Colonic mucosa (tissue), 4 donors: ENCODE results near the gene HORMAD2. TPM values are rescaled to one million over a fixed set of nuclear protein-coding genes. Genes with fewer than 3 reads are reported as not detected.

Experiments
- DNase-seq: peaks from one replicate; pipeline ENCODE4 v3.0.0-alpha.2; 2020
- H3K27ac ChIP-seq: fragments of 200-600 bp; one replicate; pipeline ENCODE4 v1.8.0; 2021
- H3K27me3 ChIP-seq: fragments of 200-600 bp; one replicate; pipeline ENCODE4 v1.8.0; 2021
- H3K36me3 ChIP-seq: fragments of 200-600 bp; one replicate; pipeline ENCODE4 v1.8.0; 2021
- H3K4me1 ChIP-seq: fragments of 200-600 bp; one replicate; pipeline ENCODE4 v1.8.0; 2021; ENCODE audit warnings: mild to moderate bottlenecking
- H3K4me3 ChIP-seq: fragments of 200-600 bp; one replicate; pipeline ENCODE4 v1.8.0; 2021
- H3K9ac ChIP-seq, 2 donors: one replicate each; pipeline ENCODE4 v1.7.0; 2013; ENCODE audit warnings: control low read depth in 2 of 2, low read depth in 2 of 2, low read length in 2 of 2
- H3K9me3 ChIP-seq: fragments of 200-600 bp; one replicate; pipeline ENCODE4 v1.8.0; 2021
- CTCF ChIP-seq: fragments of 200-600 bp; IDR thresholded peaks from one replicate; pipeline ENCODE4 v1.8.0; 2022; ENCODE audit warnings: antibody characterized with exemption, mild to moderate bottlenecking
- intact Hi-C: fragments of 100-400 bp; cut with DNase I; formaldehyde crosslinking; loops from one replicate; pipeline ENCODE4 v1.14.1; 2022
- total RNA-seq, 2 donors: library from RNA; stranded (reverse); fragmentation: NEBNext Ultra II Directional in 1 of 2; extraction: Animal tissue kit (Norgen Biotek cat#: 25700) in 1 of 2; gene quantifications; one replicate each; pipeline ENCODE4 v1.2.1, GENCODE V29; 2021
- donor health status: healthy.
- donor health status: DM: no; HTN: no; CAD: no.
- donor health status: DM: no; HTN: no; CAD: no.

HORMAD2 gene
- total RNA-seq, 2 donors from 2014 or later = not detected

GRCh38 chr22:30206944-30207343 is 126.7 kb downstream of the HORMAD2 start:
- Histone ChIP-seq H3K9ac (no peak overlapping the region), H3K27ac (no peak overlapping the region), H3K4me1 (no peaks in the 10 kb centered on the region), H3K27me3 (no peaks in the 10 kb centered on the region), H3K4me3 (no peak overlapping the region), H3K36me3 (no peaks in the 10 kb centered on the region), H3K9me3 (no peaks in the 10 kb centered on the region)
- no peak for DNase-seq
- TF ChIP-seq CTCF = no peak
- intact Hi-C loops = no loop called here

DNA sequence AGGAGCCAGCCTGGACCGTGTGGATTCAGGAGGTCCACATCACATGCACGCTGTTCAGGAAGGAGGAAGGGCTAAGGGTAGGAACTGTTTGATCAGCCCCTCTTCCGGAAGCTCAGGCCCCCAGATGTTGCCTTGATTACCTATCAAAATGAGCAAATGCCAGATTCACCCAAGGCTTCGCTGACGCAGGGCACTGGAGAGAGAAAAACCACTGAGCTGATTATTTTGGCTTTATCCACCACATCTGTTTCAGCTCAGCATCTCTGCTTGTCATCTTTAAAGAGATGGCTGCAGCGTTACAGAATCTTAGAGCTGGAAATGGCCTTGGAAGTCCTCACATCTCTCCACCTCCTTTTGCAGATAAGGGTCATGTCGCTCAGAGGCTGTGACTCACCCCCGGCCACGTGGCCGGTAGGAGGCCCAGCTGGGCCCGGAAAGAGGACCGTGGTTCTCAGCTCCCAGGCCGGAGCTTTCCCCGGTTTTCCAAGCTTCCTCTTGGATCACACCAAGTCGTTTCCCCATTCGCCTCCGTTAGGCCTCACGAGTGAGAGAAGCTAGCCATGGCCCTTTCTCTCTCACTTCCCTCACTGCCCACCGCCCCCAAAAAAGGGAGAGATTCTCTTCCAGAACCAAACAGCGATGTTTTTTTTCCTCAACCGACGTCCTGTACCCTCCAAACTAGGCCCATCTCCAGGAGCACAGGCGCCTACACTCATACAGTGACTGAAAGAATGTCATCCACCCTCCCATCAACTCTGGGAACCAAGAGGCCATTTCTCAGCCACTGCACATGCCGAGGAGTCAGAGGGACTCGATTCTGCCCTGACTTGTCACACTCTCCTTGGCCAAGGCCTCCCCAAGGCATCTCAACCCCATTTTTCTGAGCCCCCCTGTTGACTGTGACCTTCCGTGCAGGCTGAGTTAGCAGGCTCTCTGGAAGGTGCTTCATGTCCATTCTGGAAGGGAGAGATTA is 128.7 kb downstream of the HORMAD2 start:
- Histone ChIP-seq H3K4me3 (no peak overlapping the region), H3K9me3 (no peaks in the 10 kb centered on the region), H3K4me1 (no peaks in the 10 kb centered on the region), H3K27me3 (no peaks in the 10 kb centered on the region), H3K9ac (no peak overlapping the region), H3K27ac (no peak overlapping the region), H3K36me3 (no peaks in the 10 kb centered on the region)
- DNase-seq = peak; percentile 40
- TF ChIP-seq CTCF = no peak
- intact Hi-C loops = no loop called here

DNA sequence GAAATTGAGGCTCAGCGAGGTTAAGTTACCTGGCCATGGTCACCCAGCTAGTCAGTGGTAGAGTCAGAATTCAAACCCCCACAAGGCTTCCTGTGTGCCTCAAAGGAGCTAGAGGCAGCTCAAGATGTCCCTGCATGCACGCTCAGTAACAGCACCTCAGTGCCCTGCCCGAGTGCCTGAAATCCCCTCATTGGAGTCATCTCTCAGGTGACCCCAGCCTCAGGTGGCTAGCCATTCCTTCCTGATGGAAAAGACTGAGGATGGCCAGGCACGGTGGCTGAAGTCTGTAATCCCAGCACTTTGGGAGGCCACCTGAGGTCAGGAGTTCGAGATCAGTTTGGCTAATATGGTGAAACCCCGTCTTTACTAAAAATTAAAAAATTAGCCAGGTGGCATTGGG is 129.4 kb downstream of the HORMAD2 start:
- no peak overlapping the region for H3K9ac ChIP-seq
- no peak for TF ChIP-seq CTCF
- DNase-seq = no peak
- intact Hi-C loops = no loop called here
- no peaks in the 10 kb centered on the region for H3K4me1 ChIP-seq
- H3K4me3 ChIP-seq = no peak overlapping the region
- no peaks in the 10 kb centered on the region for H3K9me3 ChIP-seq
- H3K36me3 ChIP-seq = no peaks in the 10 kb centered on the region
- no peaks in the 10 kb centered on the region for H3K27me3 ChIP-seq
- no peak overlapping the region for H3K27ac ChIP-seq

DNA sequence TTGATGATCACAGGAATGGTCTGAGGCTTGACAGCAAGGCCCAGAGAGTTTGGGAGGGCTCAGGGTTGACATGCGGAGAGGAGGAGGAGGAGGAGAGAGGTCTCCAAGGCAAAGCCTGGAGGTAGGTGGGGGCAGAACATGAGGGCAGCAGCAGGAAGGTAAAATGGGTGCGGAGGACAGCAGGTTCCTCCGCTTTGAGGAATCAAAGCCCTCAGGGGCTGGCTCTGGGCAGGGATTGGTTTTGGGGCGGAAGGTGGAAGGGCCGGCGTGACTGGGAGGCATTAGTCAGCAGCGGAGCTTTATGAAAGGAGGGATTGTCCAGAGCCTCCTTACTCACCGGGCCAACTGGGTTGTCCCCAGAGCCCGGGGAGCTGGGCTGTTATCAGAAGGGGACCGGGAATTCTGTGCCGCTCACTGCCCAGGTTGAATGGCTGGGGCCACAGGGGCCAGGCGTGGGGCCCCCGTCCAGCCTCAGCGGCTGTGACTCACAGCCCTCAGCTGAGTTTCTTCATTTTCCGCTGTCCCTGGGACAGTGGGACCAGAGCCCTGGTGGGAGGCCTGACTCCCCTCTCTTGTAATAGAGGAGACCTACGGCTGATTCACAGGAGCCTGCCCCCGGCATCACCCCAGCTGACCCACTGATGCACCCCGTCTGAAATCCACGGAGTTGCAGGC is 130.1 kb downstream of the HORMAD2 start:
- Histone ChIP-seq H3K9ac (no peak overlapping the region), H3K36me3 (no peaks in the 10 kb centered on the region), H3K4me3 (no peak overlapping the region), H3K27me3 (no peaks in the 10 kb centered on the region), H3K9me3 (no peaks in the 10 kb centered on the region), H3K27ac (no peak overlapping the region), H3K4me1 (no peaks in the 10 kb centered on the region)
- DNase-seq = no peak
- TF ChIP-seq CTCF = no peak
- intact Hi-C loops = no loop called here

GRCh38 chr22:30211124-30211820 is 131.0 kb downstream of the HORMAD2 start:
- no peaks in the 10 kb centered on the region for H3K4me1 ChIP-seq
- no peaks in the 10 kb centered on the region for H3K9me3 ChIP-seq

More at GRCh38 chr22:30211124-30211820, 131.0 kb downstream of the HORMAD2 start:
- DNase-seq = no peak
- Histone ChIP-seq H3K9ac (no peak overlapping the region), H3K4me3 (no peak overlapping the region), H3K36me3 (no peaks in the 10 kb centered on the region), H3K27me3 (no peaks in the 10 kb centered on the region), H3K27ac (no peak overlapping the region)
- no peak for TF ChIP-seq CTCF
- intact Hi-C loops = no loop called here
